HG03280 (cell line): ENCODE results near the gene SLC25A53.
A peak's percentile ranks its signal among the peaks of the same experiment; 100 is the strongest.
"Not testable (repeated sequence)": the region's sequence is repeated elsewhere in the genome, so short reads cannot be mapped to it uniquely, and the experiment has no call there.

Experiments used
- ATAC-seq: cut with Tn5 transposase; IDR thresholded peaks from one replicate; pipeline ENCODE4 v1.9.1; 2021; ENCODE audit warnings: mild to moderate bottlenecking, moderate library complexity; ENCODE audit not compliant: unreplicated experiment

SLC25A53 gene

GRCh38 chrX:104134583-104135261 lies 22.1 kb downstream of the SLC25A53 start:
- no peak for ATAC-seq

- ATAC-seq = no peak
Observed at GRCh38 chrX:104130808-104131207, 26.0 kb downstream of the SLC25A53 start.

GRCh38 chrX:104126856-104127255 lies 30.0 kb downstream of the SLC25A53 start:
- no peak for ATAC-seq

GRCh38 chrX:104122829-104123228 lies 34.0 kb downstream of the SLC25A53 start:
- no peak for ATAC-seq

GRCh38 chrX:104118765-104119164 lies 38.0 kb downstream of the SLC25A53 start:
- no peak for ATAC-seq

GRCh38 chrX:104117759-104118158 lies 39.0 kb downstream of the SLC25A53 start:
- ATAC-seq = no peak

GRCh38 chrX:104113222-104113965 lies 43.4 kb downstream of the SLC25A53 start:
- ATAC-seq = peak; percentile 57

- ATAC-seq = peak; percentile 71
Observed at GRCh38 chrX:104112326-104112951, 44.4 kb downstream of the SLC25A53 start, which contains the start of gene ZCCHC18. ZCCHC18 (plus strand) TSS chrX:104112523; CDS start chrX:104114112, 1,589 bp downstream.

GRCh38 chrX:104110491-104111240 lies 46.1 kb downstream of the SLC25A53 start:
- not testable (repeated sequence) for ATAC-seq

- ATAC-seq = no peak
Observed at GRCh38 chrX:104108955-104109354, 47.9 kb downstream of the SLC25A53 start.

GRCh38 chrX:104105330-104106262 lies 51.2 kb downstream of the SLC25A53 start:
- ATAC-seq = no peak

GRCh38 chrX:104104676-104105075 lies 52.1 kb downstream of the SLC25A53 start:
- ATAC-seq = no peak

- no peak for ATAC-seq
Observed at GRCh38 chrX:104098919-104099318, 57.9 kb downstream of the SLC25A53 start.

- peak; percentile 63 for ATAC-seq
Observed at GRCh38 chrX:104098151-104098808, 58.5 kb downstream of the SLC25A53 start.

GRCh38 chrX:104085919-104086318 lies 70.9 kb downstream of the SLC25A53 start:
- no peak for ATAC-seq

- no peak for ATAC-seq
Observed at GRCh38 chrX:104085477-104085876, 71.3 kb downstream of the SLC25A53 start.

GRCh38 chrX:104084534-104085277 lies 72.1 kb downstream of the SLC25A53 start:
- no peak for ATAC-seq

- ATAC-seq = no peak
Observed at GRCh38 chrX:104084063-104084462, 72.7 kb downstream of the SLC25A53 start.

- ATAC-seq = not testable (repeated sequence)
Observed at GRCh38 chrX:104077854-104078253, 79.0 kb downstream of the SLC25A53 start.
